Activated T-cell treated with anti-CD3 and anti-CD28 coated beads, Interleukin-2, amount 50 U/mL, for 1 hour (primary cell): ENCODE data around the gene FASTKD1.

Source experiments
- DNase-seq: peaks from one replicate; pipeline ENCODE4 v3.0.0-alpha.2; 2020

The FASTKD1 gene

GRCh38 chr2:169504651-169505050, 69.0 kb downstream of the FASTKD1 start:
- DNase-seq, result no peak

GRCh38 chr2:169495310-169495928, 78.2 kb downstream of the FASTKD1 start:
- no peak for DNase-seq

- no peak for DNase-seq
These were observed 80.3 kb downstream of the FASTKD1 start for GRCh38 chr2:169493360-169493759.

- DNase-seq, result no peak
These were observed 82.3 kb downstream of the FASTKD1 start for GRCh38 chr2:169491378-169491777.

- no peak for DNase-seq
These were observed 82.8 kb downstream of the FASTKD1 start for GRCh38 chr2:169490834-169491233.

GRCh38 chr2:169486487-169486886, 87.2 kb downstream of the FASTKD1 start:
- no peak for DNase-seq

- DNase-seq, result no peak
These were observed 88.0 kb downstream of the FASTKD1 start for GRCh38 chr2:169485650-169486138.

GRCh38 chr2:169480079-169480465, 93.6 kb downstream of the FASTKD1 start:
- DNase-seq, result no peak
